GM12872 (cell line): ENCODE results near the gene GINS2.

Source experiments
- CTCF ChIP-seq: IDR thresholded peaks from 3 replicates; pipeline ENCODE4 v1.5.1; 2011; ENCODE audit warnings: low read depth, mild to moderate bottlenecking, low read length, moderate library complexity; ENCODE audit not compliant: insufficient read depth

The GINS2 gene

GRCh38 chr16:85720302-85720637 is 31.5 kb upstream of the GINS2 start:
- no peak for TF ChIP-seq CTCF

- TF ChIP-seq CTCF = no peak
These were observed 31.0 kb upstream of the GINS2 start for GRCh38 chr16:85719605-85720301.

- TF ChIP-seq CTCF = peak; percentile 78
These were observed 29.9 kb upstream of the GINS2 start for GRCh38 chr16:85718682-85719081.

GRCh38 chr16:85718153-85718477 is 29.4 kb upstream of the GINS2 start:
- TF ChIP-seq CTCF = no peak

GRCh38 chr16:85717393-85718152 is 28.8 kb upstream of the GINS2 start:
- peak; percentile 65 for TF ChIP-seq CTCF

GRCh38 chr16:85716680-85717038 is 27.9 kb upstream of the GINS2 start:
- TF ChIP-seq CTCF = no peak

GRCh38 chr16:85716022-85716679 is 27.4 kb upstream of the GINS2 start:
- no peak for TF ChIP-seq CTCF
